GM23248 (cell line): ENCODE data around the gene ZBTB3.

Experiments
- EZH2 ChIP-seq: fragments of 200-600 bp; sonication (generic); IDR thresholded peaks from 2 replicates; pipeline ENCODE4 v1.6.1; 2018; ENCODE audit warnings: antibody characterized with exemption, mild to moderate bottlenecking; ENCODE audit not compliant: insufficient read depth, poor library complexity, severe bottlenecking
- EZH2phosphoT487 ChIP-seq: fragments of 200-600 bp; sonication (generic); IDR thresholded peaks from 2 replicates; pipeline ENCODE4 v1.6.1; 2018; ENCODE audit warnings: antibody characterized with exemption, moderate library complexity, mild to moderate bottlenecking, low read depth; ENCODE audit not compliant: insufficient read depth

DNA sequence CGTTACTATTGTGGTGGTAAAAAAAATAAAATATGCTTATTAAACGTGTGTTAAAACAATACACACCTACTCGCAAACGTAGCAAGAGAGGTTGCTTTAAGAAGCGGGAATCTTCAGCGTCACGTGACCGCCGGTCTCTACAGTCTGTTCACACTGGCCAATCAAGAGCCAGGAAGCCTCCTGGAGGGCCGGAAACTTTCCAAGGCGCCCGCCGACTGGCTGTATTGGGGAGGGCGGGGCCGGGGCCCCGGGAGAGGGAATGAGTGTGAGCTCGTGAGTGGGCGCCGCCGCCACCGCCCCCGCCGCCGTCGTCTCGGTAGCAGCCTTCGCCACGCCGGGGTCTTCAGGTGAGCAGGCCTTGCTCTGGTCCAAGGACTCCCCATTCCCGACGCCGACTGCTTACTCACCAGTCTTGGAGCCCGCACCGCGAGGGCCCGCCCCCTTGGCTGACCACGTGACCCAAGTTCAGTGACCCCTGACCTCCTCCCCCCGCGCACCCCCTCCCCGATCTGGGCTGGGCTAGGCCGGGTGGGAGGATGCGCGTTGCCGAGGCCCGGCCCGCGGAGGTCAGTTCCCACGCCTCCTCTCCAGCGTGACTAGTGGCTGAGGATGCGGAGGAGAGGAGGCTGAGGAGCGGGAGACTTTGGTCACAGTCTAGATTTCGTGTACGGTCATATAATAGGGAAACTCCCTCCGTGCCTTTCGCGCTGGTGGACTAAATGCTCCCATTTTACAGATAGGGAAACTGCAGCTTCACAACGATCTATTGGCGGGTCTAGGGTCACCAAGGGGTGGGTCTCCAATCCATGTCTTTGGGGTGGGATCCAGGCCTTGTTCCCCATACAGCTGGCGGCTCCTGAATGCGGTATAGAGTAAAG is 17.4 kb upstream of the ZBTB3 start, which contains the start of gene TAF6L:
- TF ChIP-seq EZH2phosphoT487 (no peak), EZH2 (no peak)
